Gastrocnemius medialis (tissue), 4 donors: ENCODE measurements around the gene TMEM17. TPM values are rescaled to one million over a fixed set of nuclear protein-coding genes. Genes with fewer than 3 reads are reported as not detected.

Source experiments
- ATAC-seq, 2 donors: fragments of 150-250 bp; one replicate each; pipeline ENCODE4 v1.9.1; 2016
- DNase-seq, 2 donors: peaks; one replicate each; pipeline ENCODE4 v3.0.0-alpha.2; 2019
- H3K27ac ChIP-seq, 4 donors: fragments of 200-600 bp; sonication (generic); 1 replicate in 1 of 4; 2 replicates in 3 of 4; pipeline ENCODE4 v1.5.1; 2016 to 2018; ENCODE audit warnings: mild to moderate bottlenecking in 2 of 4, moderate library complexity in 1 of 4
- H3K27me3 ChIP-seq, 3 donors: fragments of 200-600 bp; sonication (generic) in 2 of 3; 1 replicate in 1 of 3; 2 replicates in 2 of 3; pipeline versions ENCODE4 v1.5.1 to v1.6.0; 2016 to 2019; ENCODE audit warnings: mild to moderate bottlenecking in 1 of 3, moderate library complexity in 1 of 3
- H3K36me3 ChIP-seq, 2 donors: fragments of 200-600 bp; sonication (generic) in 1 of 2; one replicate each; pipeline ENCODE4 v1.5.1; 2017 to 2018
- H3K4me1 ChIP-seq, 2 donors: fragments of 200-600 bp; sonication (generic) in 1 of 2; one replicate each; pipeline ENCODE4 v1.5.1; 2016 to 2017; ENCODE audit warnings: mild to moderate bottlenecking in 2 of 2
- H3K4me3 ChIP-seq, 4 donors: fragments of 200-600 bp; sonication (generic) in 3 of 4; 1 replicate in 1 of 4; 2 replicates in 3 of 4; pipeline ENCODE4 v1.5.1; 2016 to 2019; ENCODE audit warnings: mild to moderate bottlenecking in 2 of 4
- H3K9me3 ChIP-seq, 3 donors: fragments of 200-600 bp; sonication (generic) in 2 of 3; 1 replicate in 1 of 3; 2 replicates in 2 of 3; pipeline ENCODE4 v1.5.1; 2016 to 2019
- POLR2A ChIP-seq, 2 donors: fragments of 450-650 bp; IDR thresholded peaks; one replicate each; pipeline ENCODE4 v1.6.1; 2017; ENCODE audit warnings: antibody characterized with exemption in 2 of 2, mild to moderate bottlenecking in 2 of 2, moderate library complexity in 2 of 2
- in situ Hi-C, 4 donors: fragments of 200-750 bp; cut with MboI; loops; one replicate each; pipeline versions ENCODE4 v1.15.0 to v1.8.0; 2017; ENCODE audit warnings: low sequenced_read_pairs in 4 of 4
- intact Hi-C: fragments of 100-400 bp; cut with DNase I; formaldehyde crosslinking; loops from one replicate; pipeline ENCODE4 v1.15.1; 2023; ENCODE audit warnings: low total_unique reads
- total RNA-seq, 4 donors: library from RNA; depleted of rRNA; stranded (reverse); fragments of >200 nt; gene quantifications; one replicate each; pipeline versions ENCODE4 v1.1.0 to v1.2.3, GENCODE V29; 2016
- TF ChIP-seq, protein P1 (sequence below), 5 experiments: fragments of 450-650 bp in 3 of 5; fragments of 200-600 bp in 2 of 5; sonication (generic) in 2 of 5; IDR thresholded peaks in 4 of 5; conservative IDR thresholded peaks in 1 of 5; 1 replicate in 4 of 5; 2 replicates in 1 of 5; pipeline ENCODE4 v1.5.1; 2016 to 2019; ENCODE audit warnings: antibody characterized with exemption in 5 of 5, mild to moderate bottlenecking in 3 of 5, moderate library complexity in 3 of 5

Gene TMEM17
- total RNA-seq, 4 donors from 2014 or later, result 0.15 to 1.8 (median 0.51) TPM

DNA sequence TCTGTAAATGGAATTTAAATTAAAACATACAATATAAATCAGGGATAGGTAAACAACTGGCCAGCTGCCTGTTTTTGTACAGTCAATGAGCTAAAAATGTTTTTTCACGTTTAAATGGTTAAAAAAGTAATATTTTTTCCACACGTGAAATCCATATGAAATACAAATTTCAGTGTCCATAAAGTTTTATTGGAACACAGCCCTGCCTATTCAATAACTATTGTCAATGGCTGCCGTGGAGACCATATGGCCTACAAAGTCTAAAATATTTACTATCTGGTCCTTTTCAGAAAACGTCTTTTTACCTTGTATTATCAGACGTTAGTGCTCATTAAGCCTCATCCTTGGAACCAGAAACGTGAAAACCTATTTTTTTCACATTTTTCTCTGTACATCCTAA lies 1.3 kb downstream of the TMEM17 start:
- Histone ChIP-seq H3K4me1 (peaks cover 8 to 9% of the 10 kb centered on the region in 2 donors), H3K9me3 (no peaks in the 10 kb centered on the region), H3K4me3 (no peak overlapping the region), H3K36me3 (no peaks in the 10 kb centered on the region), H3K27me3 (no peaks in the 10 kb centered on the region), H3K27ac (peak overlapping the region in 2 of 4 donors; percentile 85)
- ATAC-seq (no peak), DNase-seq (no peak)
- in situ Hi-C loops, result no loop called here
- TF ChIP-seq POLR2A (IDR thresholded peaks at IDR 0.05), result no peak
- TF ChIP-seq, protein P1, sequence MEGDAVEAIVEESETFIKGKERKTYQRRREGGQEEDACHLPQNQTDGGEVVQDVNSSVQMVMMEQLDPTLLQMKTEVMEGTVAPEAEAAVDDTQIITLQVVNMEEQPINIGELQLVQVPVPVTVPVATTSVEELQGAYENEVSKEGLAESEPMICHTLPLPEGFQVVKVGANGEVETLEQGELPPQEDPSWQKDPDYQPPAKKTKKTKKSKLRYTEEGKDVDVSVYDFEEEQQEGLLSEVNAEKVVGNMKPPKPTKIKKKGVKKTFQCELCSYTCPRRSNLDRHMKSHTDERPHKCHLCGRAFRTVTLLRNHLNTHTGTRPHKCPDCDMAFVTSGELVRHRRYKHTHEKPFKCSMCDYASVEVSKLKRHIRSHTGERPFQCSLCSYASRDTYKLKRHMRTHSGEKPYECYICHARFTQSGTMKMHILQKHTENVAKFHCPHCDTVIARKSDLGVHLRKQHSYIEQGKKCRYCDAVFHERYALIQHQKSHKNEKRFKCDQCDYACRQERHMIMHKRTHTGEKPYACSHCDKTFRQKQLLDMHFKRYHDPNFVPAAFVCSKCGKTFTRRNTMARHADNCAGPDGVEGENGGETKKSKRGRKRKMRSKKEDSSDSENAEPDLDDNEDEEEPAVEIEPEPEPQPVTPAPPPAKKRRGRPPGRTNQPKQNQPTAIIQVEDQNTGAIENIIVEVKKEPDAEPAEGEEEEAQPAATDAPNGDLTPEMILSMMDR (IDR thresholded peaks at IDR 0.05 in 4 of 5, conservative IDR thresholded peaks at IDR 0.05 in 1 of 5), result no peak
- intact Hi-C loops, result loop anchor here (5.0 kb wide), 1 partner anchor 47 kb away; no protein-coding TSS in a partner anchor

DNA sequence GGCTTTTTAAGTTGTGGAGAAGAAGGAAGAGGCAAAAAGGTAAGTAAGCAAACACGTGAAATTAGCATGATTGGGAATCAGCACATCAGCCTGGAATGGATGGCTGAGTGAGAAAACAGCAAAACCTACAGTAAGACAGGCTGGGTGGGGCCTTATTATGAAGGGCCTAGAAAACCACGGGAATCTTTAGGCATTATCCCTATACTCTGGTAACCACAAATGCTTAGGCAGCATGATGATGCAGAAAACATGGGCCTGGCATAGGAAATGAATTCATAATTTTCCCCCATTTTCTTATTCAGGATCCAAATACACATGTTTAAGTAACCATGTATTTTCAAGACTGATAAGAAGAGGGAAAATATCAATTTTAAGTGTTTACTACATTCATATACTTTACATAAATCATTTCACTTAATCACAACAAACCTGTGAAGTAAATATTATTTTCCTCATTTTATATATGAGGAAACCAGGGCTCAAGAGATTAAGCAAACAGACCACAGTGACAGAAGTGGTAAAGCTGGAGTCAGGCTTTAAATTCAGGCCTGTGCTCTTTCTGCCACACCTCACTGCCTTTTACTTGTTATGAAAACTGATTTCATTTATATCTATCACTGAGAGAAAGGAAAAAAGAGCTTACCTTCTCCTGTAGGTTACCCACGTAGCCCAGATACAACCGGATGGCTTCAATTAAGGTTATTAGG lies 4.0 kb downstream of the TMEM17 start:
- H3K4me1 ChIP-seq, result peaks cover 7 to 9% of the 10 kb centered on the region in 2 donors
- TF ChIP-seq POLR2A (IDR thresholded peaks at IDR 0.05), result no peak
- TF ChIP-seq, protein P1 (IDR thresholded peaks at IDR 0.05 in 4 of 5, conservative IDR thresholded peaks at IDR 0.05 in 1 of 5), result no peak
- H3K9me3 ChIP-seq, result no peaks in the 10 kb centered on the region
- ATAC-seq, result no peak
- no peaks in the 10 kb centered on the region for H3K36me3 ChIP-seq
- H3K27ac ChIP-seq, result no peak overlapping the region
- no peak overlapping the region for H3K4me3 ChIP-seq
- no peak for DNase-seq
- intact Hi-C loops, result no loop called here
- in situ Hi-C loops, result no loop called here
- no peaks in the 10 kb centered on the region for H3K27me3 ChIP-seq

DNA sequence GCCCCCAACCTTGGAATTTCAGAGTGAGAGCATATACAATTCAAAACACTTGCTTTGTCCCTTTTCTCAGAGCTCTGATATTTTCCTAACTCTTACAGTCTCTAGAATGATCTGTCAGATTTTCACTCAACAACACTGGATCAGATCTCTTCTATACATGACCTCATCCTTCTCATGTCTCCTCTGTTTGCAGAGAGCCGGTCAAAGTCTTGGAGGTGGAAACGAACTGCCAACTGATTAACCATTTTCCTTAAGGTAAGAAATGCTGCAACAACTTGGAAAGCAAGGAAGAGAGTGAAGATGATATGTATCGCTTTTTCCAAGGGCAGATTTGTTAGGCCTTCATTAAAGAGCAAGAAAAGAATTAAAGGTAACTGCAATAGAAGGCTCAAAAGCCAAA lies 4.9 kb downstream of the TMEM17 start:
- TF ChIP-seq, protein P1 (IDR thresholded peaks at IDR 0.05 in 4 of 5, conservative IDR thresholded peaks at IDR 0.05 in 1 of 5), result no peak
- TF ChIP-seq POLR2A (IDR thresholded peaks at IDR 0.05), result no peak
- Histone ChIP-seq H3K9me3 (no peaks in the 10 kb centered on the region), H3K36me3 (no peaks in the 10 kb centered on the region), H3K27ac (no peak overlapping the region), H3K27me3 (no peaks in the 10 kb centered on the region), H3K4me1 (peaks cover 0 to 5% of the 10 kb centered on the region in 2 donors), H3K4me3 (no peak overlapping the region)
- DNase-seq (no peak), ATAC-seq (no peak)
- in situ Hi-C loops, result no loop called here
- intact Hi-C loops, result no loop called here

DNA sequence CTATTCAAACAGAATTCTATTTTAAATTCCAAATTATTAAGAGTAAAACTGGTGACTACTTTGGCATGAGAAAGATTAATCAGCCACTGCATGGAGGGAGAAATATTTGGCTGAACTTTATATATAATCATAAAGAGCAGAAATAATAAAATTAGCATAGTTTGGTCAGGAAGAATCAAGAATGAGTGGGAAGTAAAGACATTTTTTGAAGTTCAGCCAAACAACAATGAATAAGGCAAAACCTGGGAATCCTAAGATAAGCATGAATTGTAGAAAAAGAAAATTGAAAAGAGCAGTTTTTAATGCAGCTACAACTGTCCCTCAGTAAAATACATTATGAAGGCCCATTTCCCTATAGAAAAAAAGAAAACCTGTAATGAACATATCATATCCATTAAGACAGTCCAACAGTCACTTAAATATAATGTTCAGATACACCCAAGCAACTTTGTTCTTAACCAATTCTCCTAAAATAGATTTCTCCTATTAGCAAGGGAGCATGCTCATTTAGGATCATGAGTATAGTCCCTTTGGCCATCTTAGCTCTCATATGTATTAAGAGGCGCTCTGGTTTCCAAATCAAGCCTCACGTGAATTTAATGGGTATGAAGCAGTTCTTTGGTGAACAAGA lies 6.5 kb downstream of the TMEM17 start:
- no peak for TF ChIP-seq POLR2A (IDR thresholded peaks at IDR 0.05)
- TF ChIP-seq, protein P1 (IDR thresholded peaks at IDR 0.05 in 4 of 5, conservative IDR thresholded peaks at IDR 0.05 in 1 of 5), result no peak
- no peaks in the 10 kb centered on the region for H3K9me3 ChIP-seq
- no peak overlapping the region for H3K4me3 ChIP-seq
- H3K4me1 ChIP-seq, result no peaks in the 10 kb centered on the region
- DNase-seq, result no peak
- H3K27me3 ChIP-seq, result no peaks in the 10 kb centered on the region
- no peak overlapping the region for H3K27ac ChIP-seq
- in situ Hi-C loops (no loop called here), intact Hi-C loops (no loop called here)
- no peak for ATAC-seq
- no peaks in the 10 kb centered on the region for H3K36me3 ChIP-seq
